Suprapubic skin (tissue), 3 donors: Measurements from ENCODE around the gene EPHA8.

ENCODE experiments used
- EP300 ChIP-seq: sonication (generic); formaldehyde crosslinking; IDR thresholded peaks from one replicate; pipeline ENCODE4 v1.6.1; 2017; ENCODE audit warnings: antibody characterized with exemption
- POLR2A ChIP-seq, 2 donors: fragments of 450-650 bp; IDR thresholded peaks; one replicate each; pipeline ENCODE4 v1.6.1; 2017; ENCODE audit warnings: antibody characterized with exemption in 2 of 2, mild to moderate bottlenecking in 2 of 2, moderate library complexity in 2 of 2
- TF ChIP-seq, protein P1 (sequence below), 2 donors: fragments of 200-600 bp in 1 of 2; fragments of 450-650 bp in 1 of 2; sonication (generic) in 1 of 2; IDR thresholded peaks; one replicate each; pipeline ENCODE4 v1.5.1; 2016 to 2019; ENCODE audit warnings: antibody characterized with exemption in 2 of 2, mild to moderate bottlenecking in 1 of 2, moderate library complexity in 1 of 2

DNA sequence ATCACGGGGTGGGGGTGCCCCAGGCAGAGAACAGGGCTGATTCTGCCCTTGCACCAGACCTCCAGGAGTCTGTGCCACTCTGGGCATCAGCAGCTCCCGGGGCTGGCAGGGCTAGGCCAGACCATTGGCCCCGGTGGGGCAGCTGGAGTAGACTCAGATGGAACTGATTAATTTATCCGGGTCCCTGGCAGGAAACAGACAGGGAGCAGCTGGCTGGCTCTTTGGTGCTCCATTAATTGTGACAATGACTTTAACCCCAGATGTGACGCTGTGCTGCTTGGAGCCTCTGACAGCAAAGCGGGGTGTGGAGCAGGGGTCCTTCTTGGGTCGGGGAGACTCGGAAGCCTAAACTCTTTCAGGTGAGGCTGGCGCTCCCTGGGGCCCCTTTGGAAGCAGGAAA lies 9.5 kb downstream of the EPHA8 start:
- TF ChIP-seq, protein P1, sequence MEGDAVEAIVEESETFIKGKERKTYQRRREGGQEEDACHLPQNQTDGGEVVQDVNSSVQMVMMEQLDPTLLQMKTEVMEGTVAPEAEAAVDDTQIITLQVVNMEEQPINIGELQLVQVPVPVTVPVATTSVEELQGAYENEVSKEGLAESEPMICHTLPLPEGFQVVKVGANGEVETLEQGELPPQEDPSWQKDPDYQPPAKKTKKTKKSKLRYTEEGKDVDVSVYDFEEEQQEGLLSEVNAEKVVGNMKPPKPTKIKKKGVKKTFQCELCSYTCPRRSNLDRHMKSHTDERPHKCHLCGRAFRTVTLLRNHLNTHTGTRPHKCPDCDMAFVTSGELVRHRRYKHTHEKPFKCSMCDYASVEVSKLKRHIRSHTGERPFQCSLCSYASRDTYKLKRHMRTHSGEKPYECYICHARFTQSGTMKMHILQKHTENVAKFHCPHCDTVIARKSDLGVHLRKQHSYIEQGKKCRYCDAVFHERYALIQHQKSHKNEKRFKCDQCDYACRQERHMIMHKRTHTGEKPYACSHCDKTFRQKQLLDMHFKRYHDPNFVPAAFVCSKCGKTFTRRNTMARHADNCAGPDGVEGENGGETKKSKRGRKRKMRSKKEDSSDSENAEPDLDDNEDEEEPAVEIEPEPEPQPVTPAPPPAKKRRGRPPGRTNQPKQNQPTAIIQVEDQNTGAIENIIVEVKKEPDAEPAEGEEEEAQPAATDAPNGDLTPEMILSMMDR (IDR thresholded peaks at IDR 0.05) = no peak
- TF ChIP-seq POLR2A (IDR thresholded peaks at IDR 0.05) = no peak
- TF ChIP-seq EP300 = no peak
